K562 (cell line): ENCODE data around the gene ADORA2A. TPM values are rescaled to one million over a fixed set of nuclear protein-coding genes. Genes with fewer than 3 reads are reported as not detected.

Experiments used
- C11orf30 ChIP-seq: fragments of 450-650 bp; IDR thresholded peaks from 2 replicates; pipeline ENCODE4 v1.6.1; 2016; ENCODE audit warnings: low read depth, mild to moderate bottlenecking
- MAX ChIP-seq: sonication (generic); formaldehyde crosslinking; IDR thresholded peaks from 2 replicates; pipeline ENCODE4 v1.9.0; 2022; ENCODE audit warnings: mild to moderate bottlenecking, missing genetic modification reagents
- NONO ChIP-seq, 2 experiments: fragments of 200-400 bp in 1 of 2; fragments of 450-650 bp in 1 of 2; formaldehyde crosslinking in 1 of 2; IDR thresholded peaks; 2 replicates each; pipeline ENCODE4 v1.6.1; 2017; ENCODE audit warnings: low read depth in 2 of 2, mild to moderate bottlenecking in 2 of 2, moderate library complexity in 2 of 2, low read length in 1 of 2
- ZBTB7A ChIP-seq: IDR thresholded peaks from 2 replicates; pipeline ENCODE4 v1.6.1; 2011; ENCODE audit warnings: low read depth, mild to moderate bottlenecking, low read length, moderate library complexity, borderline replicate concordance; ENCODE audit not compliant: control insufficient read depth
- polyA plus RNA-seq, 8 experiments: library from polyadenylated mRNA; depleted of rRNA in 4 of 8; stranded (reverse) in 5 of 8; unstranded in 3 of 8; fragments of >200 nt; fragmentation: Nextera tagmentation in 2 of 8; fragmentation: Illumina TruSeq in 1 of 8; extraction: Ambion mirVana in 2 of 8; extraction: Trizol in 1 of 8; gene quantifications; 2 replicates each; pipeline versions ENCODE4 v1.2.1 to v1.2.3, GENCODE V29; 2011 to 2014; ENCODE audit warnings: inconsistent platforms in 1 of 8, missing spikeins in 1 of 8
- total RNA-seq, 7 experiments: library from RNA; depleted of rRNA in 6 of 7; stranded (reverse); fragments of >200 nt in 6 of 7; fragmentation: Illumina TruSeq in 2 of 7; extraction: Trizol in 2 of 7; gene quantifications; 2 replicates each; pipeline versions ENCODE4 v1.2.1 to v1.2.3, GENCODE V29; 2011 to 2021; ENCODE audit warnings: low replicate concordance in 1 of 7
- TF ChIP-seq, protein P1 (sequence below), 2 experiments: IDR thresholded peaks; 2 replicates each; pipeline ENCODE4 v1.6.1; 2011; ENCODE audit warnings: borderline replicate concordance in 1 of 2, control low read depth in 1 of 2, low read depth in 1 of 2, low read length in 1 of 2, mild to moderate bottlenecking in 1 of 2, mixed read lengths in 1 of 2, moderate library complexity in 1 of 2; ENCODE audit not compliant: insufficient read depth in 1 of 2, insufficient read length in 1 of 2, poor library complexity in 1 of 2, severe bottlenecking in 1 of 2; ENCODE audit errors: extremely low read depth in 1 of 2

ADORA2A gene
- total and polyA plus RNA-seq, 9 of the 15 experiments (the other 6 are each of a cell fraction or from before 2014, with no cell fraction given), result 0.15 to 2.1 (median 0.66) TPM; not detected in 2

DNA sequence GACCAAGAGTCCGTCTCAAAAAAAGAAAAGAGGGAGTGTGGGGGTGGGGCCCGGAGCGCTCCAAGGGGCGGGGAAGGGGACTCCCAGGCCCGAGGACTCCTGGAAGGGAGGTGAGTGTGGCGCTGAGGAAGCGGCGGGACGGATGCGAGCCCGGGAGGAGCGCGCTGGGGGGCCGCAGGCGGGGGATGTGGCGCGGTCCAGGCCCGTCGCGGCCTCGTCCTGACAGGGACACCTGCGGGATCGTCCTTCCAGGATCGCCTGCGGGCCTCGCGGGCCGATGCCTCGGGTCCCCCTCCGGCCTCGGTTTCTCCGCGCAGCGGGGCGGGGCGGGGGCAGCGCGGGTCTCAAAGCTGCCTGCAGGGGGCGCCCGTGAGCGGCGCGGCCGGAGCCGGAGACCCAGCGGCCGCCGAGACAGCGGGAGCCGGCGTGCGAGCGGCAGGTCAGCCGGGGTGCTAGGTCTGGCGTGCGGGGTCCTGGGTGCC is 3.8 kb upstream of the ADORA2A start (continued):
- TF ChIP-seq, protein P1, sequence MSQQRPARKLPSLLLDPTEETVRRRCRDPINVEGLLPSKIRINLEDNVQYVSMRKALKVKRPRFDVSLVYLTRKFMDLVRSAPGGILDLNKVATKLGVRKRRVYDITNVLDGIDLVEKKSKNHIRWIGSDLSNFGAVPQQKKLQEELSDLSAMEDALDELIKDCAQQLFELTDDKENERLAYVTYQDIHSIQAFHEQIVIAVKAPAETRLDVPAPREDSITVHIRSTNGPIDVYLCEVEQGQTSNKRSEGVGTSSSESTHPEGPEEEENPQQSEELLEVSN (IDR thresholded peaks at IDR 0.05; ENCODE audit: borderline replicate concordance in 1 of 2, extremely low read depth in 1 of 2, insufficient read depth in 1 of 2, insufficient read length in 1 of 2, low read depth in 1 of 2, low read length in 1 of 2, poor library complexity in 1 of 2, severe bottlenecking in 1 of 2), result peak in 1 of 2 experiments; percentile 31
- TF ChIP-seq NONO (IDR thresholded peaks at IDR 0.05; ENCODE audit: low read depth in 2 of 2, low read length in 1 of 2) (0 out of 4 replicates have a peak, but pooled peaks of 1 of the 2 experiments have one; percentile 36), ZBTB7A (peak; percentile 53; the same call in 1 of the 2 replicates), C11orf30 (no peak), MAX (0 out of 2 replicates have a peak, but pooled peaks have one; percentile 0)
